ENCODE measurements around the gene UNC13C.

- TF ChIP-seq CTCF (IDR thresholded peaks at IDR 0.05) (no peak), YY1 (IDR thresholded peaks at IDR 0.05; ENCODE audit: low read depth) (no peak)
Measured at GRCh38 chr15:54608876-54609835, 630.9 kb downstream of the UNC13C start.
